G401.6 (cell line): ENCODE data around the gene ANKRD17.
"Not testable (repeated sequence)": the region's sequence is repeated elsewhere in the genome, so short reads cannot be mapped to it uniquely, and the experiment has no call there.

Experiments used
- FAIRE-seq: peaks from 2 replicates; lab custom pipeline; 2012; peaks lifted over from hg19 to GRCh38; lab: Jason Lieb, UNC

Gene ANKRD17

GRCh38 chr4:73258686-73259570, at the start of gene ANKRD17:
TSS of gene ANKRD17 (minus strand) at chr4:73258798. CDS start at chr4:73258668, 130 bp downstream.
- peak; percentile 6 for FAIRE-seq

GRCh38 chr4:73308286-73308685, 49.7 kb upstream of the ANKRD17 start:
- peak; percentile 8 for FAIRE-seq

- FAIRE-seq = no peak
Observed at GRCh38 chr4:73303711-73304110, 45.1 kb upstream of the ANKRD17 start.

- no peak for FAIRE-seq
Observed at GRCh38 chr4:73299548-73300280, 41.1 kb upstream of the ANKRD17 start.

GRCh38 chr4:73292661-73293060, 34.1 kb upstream of the ANKRD17 start:
- not testable (repeated sequence) for FAIRE-seq

GRCh38 chr4:73281982-73282381, 23.4 kb upstream of the ANKRD17 start:
- no peak for FAIRE-seq

GRCh38 chr4:73281396-73281795, 22.8 kb upstream of the ANKRD17 start:
- FAIRE-seq = no peak

GRCh38 chr4:73277201-73277600, 18.6 kb upstream of the ANKRD17 start:
- FAIRE-seq = no peak

- FAIRE-seq = no peak
Observed at GRCh38 chr4:73275318-73275654, 16.7 kb upstream of the ANKRD17 start.

GRCh38 chr4:73272816-73273215, 14.2 kb upstream of the ANKRD17 start:
- FAIRE-seq = no peak

GRCh38 chr4:73267050-73267449, 8.5 kb upstream of the ANKRD17 start:
- no peak for FAIRE-seq

- FAIRE-seq = no peak
Observed at GRCh38 chr4:73259571-73260090, 1.0 kb upstream of the ANKRD17 start.

- FAIRE-seq = no peak
Observed at GRCh38 chr4:73258436-73258685, 237 bp downstream of the ANKRD17 start.

GRCh38 chr4:73257651-73258435, 755 bp downstream of the ANKRD17 start:
- FAIRE-seq = no peak

- peak; percentile 93 for FAIRE-seq
Observed at GRCh38 chr4:73257234-73257633, 1.4 kb downstream of the ANKRD17 start.

GRCh38 chr4:73255847-73256246, 2.8 kb downstream of the ANKRD17 start:
- FAIRE-seq = not testable (repeated sequence)

GRCh38 chr4:73252001-73252400, 6.6 kb downstream of the ANKRD17 start:
- FAIRE-seq = no peak

GRCh38 chr4:73251384-73251783, 7.2 kb downstream of the ANKRD17 start:
- FAIRE-seq = no peak

GRCh38 chr4:73250642-73251041, 8.0 kb downstream of the ANKRD17 start:
- no peak for FAIRE-seq

GRCh38 chr4:73248821-73249220, 9.8 kb downstream of the ANKRD17 start:
- FAIRE-seq = no peak

GRCh38 chr4:73248416-73248815, 10.2 kb downstream of the ANKRD17 start:
- FAIRE-seq = no peak

GRCh38 chr4:73247100-73247499, 11.5 kb downstream of the ANKRD17 start:
- FAIRE-seq = peak; percentile 79

- no peak for FAIRE-seq
Observed at GRCh38 chr4:73245955-73246354, 12.6 kb downstream of the ANKRD17 start.
